Measurements from ENCODE around the gene NIN. TPM values are rescaled to one million over a fixed set of nuclear protein-coding genes. Genes with fewer than 3 reads are reported as not detected.
A peak's percentile ranks its signal among the peaks of the same experiment; 100 is the strongest.

NIN gene
- total RNA-seq, 2 donors from 2014 or later: 31.0 to 37.4 TPM

DNA sequence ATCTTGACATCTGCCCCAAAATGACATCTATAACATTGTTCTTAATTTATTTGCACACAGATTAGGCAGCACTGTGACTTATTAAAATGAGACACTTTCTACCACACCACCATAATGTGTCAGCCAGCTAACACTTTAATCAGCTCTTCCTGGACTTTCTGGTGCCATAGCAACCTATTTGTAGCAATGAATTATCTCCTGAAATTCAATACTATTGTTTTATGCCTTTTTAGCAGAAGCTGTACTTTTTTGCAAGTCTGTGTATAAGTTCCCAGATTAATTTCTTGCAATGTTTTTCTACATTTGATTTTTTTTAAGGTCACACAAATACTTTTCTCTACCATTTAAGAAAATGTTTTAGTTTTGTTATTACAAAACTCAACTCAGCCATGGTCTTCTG is 90.1 kb downstream of the NIN start:
- Histone ChIP-seq H3K27ac (peak overlapping the region in 1 of 2 donors; percentile 49), H3K27me3 (replicated peaks; ENCODE audit: insufficient read depth) (no peaks in the 10 kb centered on the region), H3K4me3 (no peak overlapping the region), H3K36me3 (no peaks in the 10 kb centered on the region), H3K4me1 (ENCODE audit: control insufficient read depth in 1 of 2, low read depth in 2 of 2) (peaks cover 0 to 20% of the 10 kb centered on the region in 2 donors), H3K9me3 (no peaks in the 10 kb centered on the region)
- TF ChIP-seq, protein P1, sequence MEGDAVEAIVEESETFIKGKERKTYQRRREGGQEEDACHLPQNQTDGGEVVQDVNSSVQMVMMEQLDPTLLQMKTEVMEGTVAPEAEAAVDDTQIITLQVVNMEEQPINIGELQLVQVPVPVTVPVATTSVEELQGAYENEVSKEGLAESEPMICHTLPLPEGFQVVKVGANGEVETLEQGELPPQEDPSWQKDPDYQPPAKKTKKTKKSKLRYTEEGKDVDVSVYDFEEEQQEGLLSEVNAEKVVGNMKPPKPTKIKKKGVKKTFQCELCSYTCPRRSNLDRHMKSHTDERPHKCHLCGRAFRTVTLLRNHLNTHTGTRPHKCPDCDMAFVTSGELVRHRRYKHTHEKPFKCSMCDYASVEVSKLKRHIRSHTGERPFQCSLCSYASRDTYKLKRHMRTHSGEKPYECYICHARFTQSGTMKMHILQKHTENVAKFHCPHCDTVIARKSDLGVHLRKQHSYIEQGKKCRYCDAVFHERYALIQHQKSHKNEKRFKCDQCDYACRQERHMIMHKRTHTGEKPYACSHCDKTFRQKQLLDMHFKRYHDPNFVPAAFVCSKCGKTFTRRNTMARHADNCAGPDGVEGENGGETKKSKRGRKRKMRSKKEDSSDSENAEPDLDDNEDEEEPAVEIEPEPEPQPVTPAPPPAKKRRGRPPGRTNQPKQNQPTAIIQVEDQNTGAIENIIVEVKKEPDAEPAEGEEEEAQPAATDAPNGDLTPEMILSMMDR (IDR thresholded peaks at IDR 0.05): no peak
- DNase-seq (ENCODE audit: low spot score): no peak
- ATAC-seq (ENCODE audit: insufficient number of reproducible peaks, low FRiP score, low read depth): no peak

- Histone ChIP-seq H3K4me1 (ENCODE audit: control insufficient read depth in 1 of 2, low read depth in 2 of 2) (peaks cover 0 to 20% of the 10 kb centered on the region in 2 donors), H3K27ac (peak overlapping the region; percentile 37 to 49), H3K9me3 (no peaks in the 10 kb centered on the region), H3K36me3 (peaks cover 5% of the 10 kb centered on the region), H3K27me3 (replicated peaks; ENCODE audit: insufficient read depth) (no peaks in the 10 kb centered on the region), H3K4me3 (no peak overlapping the region)
- TF ChIP-seq, protein P1 (IDR thresholded peaks at IDR 0.05): no peak
- ATAC-seq (ENCODE audit: insufficient number of reproducible peaks, low FRiP score, low read depth) (no peak), DNase-seq (ENCODE audit: low spot score) (no peak)
Measured at GRCh38 chr14:50739186-50739585, 91.8 kb downstream of the NIN start.

DNA sequence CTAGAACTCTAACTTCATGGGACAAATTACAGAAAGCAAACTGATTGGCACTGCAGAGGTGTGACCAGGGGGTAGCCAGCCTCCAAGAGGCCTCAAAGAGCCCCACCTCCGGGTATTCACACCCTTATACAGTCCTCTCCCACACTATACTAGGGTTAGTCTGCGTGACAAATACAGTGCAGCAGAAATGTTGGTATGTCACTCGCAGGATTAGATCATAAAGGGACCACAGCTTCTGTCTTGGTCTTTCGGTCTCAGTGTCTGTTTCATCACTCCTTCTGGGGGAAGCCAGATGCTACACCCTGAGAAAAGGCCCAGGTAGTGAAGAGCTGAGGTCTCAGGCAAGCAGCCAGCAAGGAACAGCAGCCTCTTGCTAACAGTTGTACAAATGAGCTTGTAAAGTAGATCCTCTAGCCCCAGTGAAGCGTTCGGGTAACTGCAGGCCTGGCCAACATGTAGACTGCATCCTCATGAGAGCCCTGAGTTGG is 94.0 kb downstream of the NIN start:
- no peak for ATAC-seq (ENCODE audit: insufficient number of reproducible peaks, low FRiP score, low read depth)
- TF ChIP-seq, protein P1 (IDR thresholded peaks at IDR 0.05): no peak
- H3K36me3 ChIP-seq: peaks cover 5% of the 10 kb centered on the region

DNA sequence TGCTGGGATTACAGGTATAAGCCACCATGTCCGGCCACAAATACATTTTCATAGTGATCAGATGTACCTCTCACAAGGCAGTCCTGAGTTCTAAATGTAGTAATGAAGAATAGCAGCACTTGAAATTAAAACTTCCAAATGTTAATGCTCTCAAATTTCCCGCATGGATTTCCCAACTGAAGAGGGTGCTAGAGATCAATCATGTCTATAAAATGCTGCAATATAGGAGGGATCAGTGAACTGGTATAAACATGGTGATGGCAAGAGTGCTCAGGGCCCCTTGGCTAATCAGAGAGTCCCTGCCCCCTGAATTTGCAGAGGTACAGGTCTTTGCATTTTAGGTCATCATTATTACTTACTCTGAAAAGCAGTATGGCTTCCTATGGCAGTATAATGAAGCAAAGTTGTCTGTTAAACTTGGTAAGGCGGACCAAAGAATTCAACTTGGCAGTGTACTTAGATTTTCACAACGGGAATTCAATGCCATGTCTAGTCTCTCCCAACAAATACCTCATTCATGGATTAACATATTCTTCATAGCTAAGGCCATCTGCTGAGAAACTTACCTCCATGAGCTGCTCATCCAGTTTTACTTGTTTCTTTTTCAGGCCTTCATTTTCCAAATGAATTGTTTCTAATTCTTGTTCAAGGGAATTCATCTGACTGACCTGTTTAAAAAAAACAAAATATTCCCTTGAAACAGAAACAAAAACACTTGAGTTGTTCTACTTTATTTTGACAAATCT is 95.8 kb downstream of the NIN start:
- TF ChIP-seq, protein P1 (IDR thresholded peaks at IDR 0.05): peak; percentile 9
- no peak for ATAC-seq (ENCODE audit: insufficient number of reproducible peaks, low FRiP score, low read depth)
- Histone ChIP-seq H3K27ac (no peak overlapping the region), H3K9me3 (no peaks in the 10 kb centered on the region), H3K27me3 (replicated peaks; ENCODE audit: insufficient read depth) (no peaks in the 10 kb centered on the region), H3K36me3 (peaks cover 5% of the 10 kb centered on the region), H3K4me1 (ENCODE audit: control insufficient read depth in 1 of 2, low read depth in 2 of 2) (peaks cover 0 to 7% of the 10 kb centered on the region in 2 donors), H3K4me3 (no peak overlapping the region)
- DNase-seq (ENCODE audit: low spot score): no peak

More for the DNA sequence above, 94.0 kb downstream of the NIN start:
- DNase-seq (ENCODE audit: low spot score): no peak
- Histone ChIP-seq H3K27ac (no peak overlapping the region), H3K27me3 (replicated peaks; ENCODE audit: insufficient read depth) (no peaks in the 10 kb centered on the region), H3K4me1 (ENCODE audit: control insufficient read depth in 1 of 2, low read depth in 2 of 2) (peaks cover 0 to 20% of the 10 kb centered on the region in 2 donors), H3K4me3 (no peak overlapping the region), H3K9me3 (no peaks in the 10 kb centered on the region)

- peaks cover 15% of the 10 kb centered on the region for H3K36me3 ChIP-seq
Measured at GRCh38 chr14:50733494-50733893, 97.5 kb downstream of the NIN start.

More at GRCh38 chr14:50733494-50733893, 97.5 kb downstream of the NIN start:
- DNase-seq (ENCODE audit: low spot score): no peak
- no peak for ATAC-seq (ENCODE audit: insufficient number of reproducible peaks, low FRiP score, low read depth)
- no peaks in the 10 kb centered on the region for H3K9me3 ChIP-seq
- H3K27ac ChIP-seq: no peak overlapping the region
- TF ChIP-seq, protein P1 (IDR thresholded peaks at IDR 0.05): no peak
- H3K4me1 ChIP-seq (ENCODE audit: control insufficient read depth in 1 of 2, low read depth in 2 of 2): no peaks in the 10 kb centered on the region
- no peaks in the 10 kb centered on the region for H3K27me3 ChIP-seq (replicated peaks; ENCODE audit: insufficient read depth)
- H3K4me3 ChIP-seq: no peak overlapping the region
